ENCODE data around the gene ITM2B. TPM values are rescaled to one million over a fixed set of nuclear protein-coding genes. Genes with fewer than 3 reads are reported as not detected.
"Not testable (repeated sequence)": the region's sequence is repeated elsewhere in the genome, so short reads cannot be mapped to it uniquely, and the experiment has no call there.

ITM2B gene
- total RNA-seq (2014; rRNA removed; shearing (Covaris generic)) = 35.2 and 62.6 TPM in 2 replicates

GRCh38 chr13:48233046-48233888 is at the start of gene ITM2B:
TSS of gene ITM2B (plus strand) at chr13:48233206. CDS start at chr13:48233361, 155 bp downstream.
- in situ Hi-C loops (cut with HindIII; ENCODE audit: low sequenced_read_pairs) = no loop called here
- DNase-seq (ENCODE audit: low spot score) = peak; percentile 81

GRCh38 chr13:48184260-48184659 is 48.7 kb upstream of the ITM2B start:
- DNase-seq (ENCODE audit: low spot score) = peak; percentile 98
- in situ Hi-C loops (cut with HindIII; ENCODE audit: low sequenced_read_pairs) = no loop called here

DNA sequence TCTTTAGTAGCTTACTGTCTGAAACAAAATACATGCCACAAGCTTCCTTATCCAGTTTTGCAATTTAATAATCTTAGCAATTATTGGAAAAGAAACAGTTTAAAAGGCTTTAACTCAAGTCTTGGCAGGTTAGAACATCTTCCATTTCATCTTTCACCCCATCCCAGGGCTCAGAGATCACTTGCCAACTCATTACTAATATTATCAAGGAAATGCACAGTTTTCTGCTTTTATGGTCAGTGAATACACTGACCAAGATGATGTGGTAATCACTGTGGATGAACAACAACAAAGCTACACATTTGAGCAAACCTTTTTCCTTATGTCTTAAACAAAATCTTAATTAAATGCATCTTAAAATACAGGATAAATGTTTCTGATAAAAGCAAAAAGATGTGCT is 48.0 kb upstream of the ITM2B start:
- peak; percentile 68 for DNase-seq (ENCODE audit: low spot score)
- in situ Hi-C loops (cut with HindIII; ENCODE audit: low sequenced_read_pairs) = no loop called here

GRCh38 chr13:48186722-48187121 is 46.3 kb upstream of the ITM2B start:
- in situ Hi-C loops (cut with HindIII; ENCODE audit: low sequenced_read_pairs) = no loop called here
- no peak for DNase-seq (ENCODE audit: low spot score)

- in situ Hi-C loops (cut with HindIII; ENCODE audit: low sequenced_read_pairs) = no loop called here
- no peak for DNase-seq (ENCODE audit: low spot score)
These were observed 44.9 kb upstream of the ITM2B start for GRCh38 chr13:48188131-48188530.

DNA sequence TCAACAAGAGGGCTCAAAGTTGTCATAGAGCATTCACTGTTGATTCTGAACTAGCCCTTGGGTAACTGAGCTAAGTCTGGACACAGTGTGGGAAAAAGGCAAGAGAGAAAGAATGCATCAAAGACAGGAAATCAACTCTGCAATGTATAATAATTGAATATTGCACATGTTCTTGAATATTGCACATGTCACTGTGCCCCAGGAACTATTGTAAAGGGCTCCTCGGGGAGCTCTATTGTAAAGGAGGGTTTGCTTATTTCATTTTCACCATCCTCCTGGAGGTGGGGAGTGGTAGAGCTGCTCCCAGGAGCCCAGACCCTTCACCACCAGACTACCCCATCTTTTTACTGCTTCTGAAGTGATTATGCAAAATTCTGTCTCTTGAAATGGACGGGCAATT is 44.4 kb upstream of the ITM2B start:
- no peak for DNase-seq (ENCODE audit: low spot score)
- in situ Hi-C loops (cut with HindIII; ENCODE audit: low sequenced_read_pairs) = no loop called here

DNA sequence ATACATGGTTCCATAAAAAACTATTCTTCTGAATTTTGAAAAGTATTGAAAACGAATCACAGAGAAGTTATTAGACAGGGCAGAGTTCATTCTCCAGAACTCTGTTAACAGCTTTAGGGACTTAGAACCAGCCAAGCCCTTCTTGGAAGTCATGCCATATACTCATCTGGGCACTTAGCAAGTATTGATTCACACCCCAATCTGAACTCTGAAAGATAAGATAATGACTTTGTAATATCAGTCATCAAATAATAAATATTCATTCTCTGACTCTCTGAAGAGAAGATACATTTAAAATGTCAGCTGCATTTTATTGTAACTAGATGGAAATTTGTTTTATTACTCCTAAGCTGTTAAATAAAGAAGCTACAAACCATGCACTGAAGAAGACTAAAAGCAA is 43.8 kb upstream of the ITM2B start:
- in situ Hi-C loops (cut with HindIII; ENCODE audit: low sequenced_read_pairs) = no loop called here
- no peak for DNase-seq (ENCODE audit: low spot score)

- DNase-seq (ENCODE audit: low spot score) = peak; percentile 90
- in situ Hi-C loops (cut with HindIII; ENCODE audit: low sequenced_read_pairs) = no loop called here
These were observed 40.5 kb upstream of the ITM2B start for GRCh38 chr13:48192411-48192935.

DNA sequence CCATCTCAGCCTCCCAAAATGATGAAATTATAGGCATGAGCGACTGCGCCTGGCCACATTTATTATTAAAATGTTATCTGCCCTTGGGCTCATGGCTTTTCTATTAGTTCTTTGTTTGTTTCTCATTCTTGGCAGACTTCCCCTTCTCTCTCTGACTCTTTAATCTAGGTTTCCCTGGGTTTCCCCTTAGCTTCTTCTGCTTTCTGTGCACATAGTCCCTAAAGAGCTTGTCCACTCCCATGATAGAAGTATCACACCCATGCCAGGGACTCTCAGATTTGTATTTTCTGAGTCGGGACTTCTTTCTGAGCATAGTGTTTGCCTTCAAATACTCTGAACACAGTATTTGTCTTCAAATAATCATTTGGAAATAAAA is 38.6 kb upstream of the ITM2B start:
- in situ Hi-C loops (cut with HindIII; ENCODE audit: low sequenced_read_pairs) = no loop called here
- no peak for DNase-seq (ENCODE audit: low spot score)

- in situ Hi-C loops (cut with HindIII; ENCODE audit: low sequenced_read_pairs) = no loop called here
- DNase-seq (ENCODE audit: low spot score) = peak; percentile 57
These were observed 33.5 kb upstream of the ITM2B start for GRCh38 chr13:48199404-48199946.

GRCh38 chr13:48201044-48201443 is 32.0 kb upstream of the ITM2B start:
- no peak for DNase-seq (ENCODE audit: low spot score)
- in situ Hi-C loops (cut with HindIII; ENCODE audit: low sequenced_read_pairs) = no loop called here

- DNase-seq (ENCODE audit: low spot score); in situ Hi-C loops (cut with HindIII; ENCODE audit: low sequenced_read_pairs): not testable (repeated sequence)
These were observed 25.8 kb upstream of the ITM2B start for GRCh38 chr13:48207207-48207606.

- in situ Hi-C loops (cut with HindIII; ENCODE audit: low sequenced_read_pairs) = no loop called here
These were observed 22.8 kb upstream of the ITM2B start for GRCh38 chr13:48210178-48210577.

DNA sequence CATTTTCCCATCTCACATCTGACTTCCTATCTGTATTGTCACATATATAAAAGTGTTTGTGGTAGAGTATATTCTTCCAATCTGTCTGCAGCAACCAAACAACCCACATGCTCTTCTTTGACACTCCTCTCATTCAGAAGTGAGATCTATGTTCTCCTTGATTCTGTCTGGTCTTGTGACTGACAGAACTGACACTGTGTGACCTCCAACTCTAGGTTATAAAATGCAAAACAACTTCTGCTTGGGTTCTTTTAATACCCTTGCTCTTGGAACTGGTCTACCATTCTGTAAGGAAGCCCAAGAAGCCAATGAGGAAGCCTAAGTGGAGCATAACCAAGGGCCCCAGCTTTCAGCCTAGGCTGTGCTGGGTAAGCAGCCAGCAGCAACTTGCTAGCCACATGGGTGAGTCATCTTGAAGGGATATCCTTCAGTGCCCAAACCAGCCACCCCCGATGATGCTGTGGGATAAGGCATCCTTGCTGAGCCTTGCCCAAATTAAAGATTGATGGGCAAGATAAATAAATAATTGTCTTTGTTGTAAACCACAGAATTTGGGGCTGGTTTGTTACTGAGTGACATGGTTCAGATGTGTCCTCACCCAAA is 18.4 kb upstream of the ITM2B start:
- DNase-seq (ENCODE audit: low spot score) = no peak
- in situ Hi-C loops (cut with HindIII; ENCODE audit: low sequenced_read_pairs) = no loop called here

More at GRCh38 chr13:48210178-48210577, 22.8 kb upstream of the ITM2B start:
- no peak for DNase-seq (ENCODE audit: low spot score)

GRCh38 chr13:48215511-48216203 is 17.3 kb upstream of the ITM2B start:
- DNase-seq (ENCODE audit: low spot score); in situ Hi-C loops (cut with HindIII; ENCODE audit: low sequenced_read_pairs): not testable (repeated sequence)

DNA sequence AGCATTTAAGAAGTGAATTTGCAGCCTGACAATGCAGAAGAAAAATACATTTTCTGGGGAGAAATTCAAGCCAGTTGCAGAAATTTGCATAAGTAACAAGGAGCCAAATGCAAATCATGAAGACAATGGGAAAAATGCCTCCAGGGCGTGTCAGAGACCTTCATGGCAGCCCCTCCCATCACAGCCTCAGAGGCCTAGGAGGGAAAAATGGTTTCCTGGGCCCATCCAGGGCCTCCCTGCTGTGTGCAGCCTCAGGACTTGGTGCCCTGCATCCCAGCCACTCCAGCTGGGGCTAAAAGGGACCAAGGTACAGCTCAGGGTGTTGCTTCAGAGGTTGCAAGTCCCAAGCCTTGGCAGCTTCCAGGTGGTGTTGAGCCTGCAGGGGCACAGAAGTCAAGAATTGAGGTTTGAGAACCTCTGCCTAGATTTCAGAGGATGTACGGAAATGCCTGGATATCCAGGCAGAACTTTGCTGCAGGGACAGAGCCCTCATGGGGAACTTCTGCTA is 16.7 kb upstream of the ITM2B start:
- in situ Hi-C loops (cut with HindIII; ENCODE audit: low sequenced_read_pairs) = no loop called here
- DNase-seq (ENCODE audit: low spot score) = no peak

GRCh38 chr13:48220592-48220980 is 12.4 kb upstream of the ITM2B start:
- in situ Hi-C loops (cut with HindIII; ENCODE audit: low sequenced_read_pairs) = no loop called here
- no peak for DNase-seq (ENCODE audit: low spot score)

DNA sequence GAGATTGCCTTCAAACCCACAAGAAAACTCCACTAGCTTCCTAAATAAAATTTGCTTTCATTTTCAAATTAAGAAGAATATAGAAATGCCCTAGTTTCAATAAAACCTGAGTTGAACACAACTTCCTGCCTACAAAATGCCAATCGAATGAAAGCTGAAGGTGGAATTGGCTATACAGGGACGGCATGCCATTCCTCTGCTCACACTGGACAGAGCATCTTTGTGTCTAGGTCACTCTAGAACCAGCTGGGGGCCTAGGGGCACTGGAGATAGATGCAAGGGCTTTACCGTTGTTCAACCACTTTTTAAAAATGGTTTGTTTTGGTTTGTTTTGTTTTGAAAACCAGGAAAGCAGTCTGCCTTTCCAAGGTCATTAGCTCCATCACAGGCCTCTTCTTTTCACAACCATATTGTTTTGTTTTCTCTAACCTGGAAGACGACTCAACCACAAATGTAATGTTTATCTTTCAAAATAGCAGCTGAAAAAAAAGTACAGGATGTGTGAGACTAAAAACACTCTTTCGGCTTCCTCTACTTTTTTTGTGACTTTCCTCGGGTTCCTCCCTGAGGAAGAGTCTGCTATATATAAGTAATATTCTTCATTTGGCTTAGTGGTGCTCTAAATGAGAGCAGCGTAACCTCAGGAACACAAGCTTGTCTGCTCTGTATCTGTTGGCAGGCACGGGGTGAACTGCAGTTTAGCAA is 11.9 kb upstream of the ITM2B start:
- in situ Hi-C loops (cut with HindIII; ENCODE audit: low sequenced_read_pairs) = no loop called here
- no peak for DNase-seq (ENCODE audit: low spot score)

- in situ Hi-C loops (cut with HindIII; ENCODE audit: low sequenced_read_pairs) = no loop called here
- no peak for DNase-seq (ENCODE audit: low spot score)
These were observed 11.3 kb upstream of the ITM2B start for GRCh38 chr13:48221686-48222187.

All from G401 (cell line).